Measurements from ENCODE around the gene ANTKMT.
"Not testable (repeated sequence)": the region's sequence is repeated elsewhere in the genome, so short reads cannot be mapped to it uniquely, and the experiment has no call there.

Gene ANTKMT

DNA sequence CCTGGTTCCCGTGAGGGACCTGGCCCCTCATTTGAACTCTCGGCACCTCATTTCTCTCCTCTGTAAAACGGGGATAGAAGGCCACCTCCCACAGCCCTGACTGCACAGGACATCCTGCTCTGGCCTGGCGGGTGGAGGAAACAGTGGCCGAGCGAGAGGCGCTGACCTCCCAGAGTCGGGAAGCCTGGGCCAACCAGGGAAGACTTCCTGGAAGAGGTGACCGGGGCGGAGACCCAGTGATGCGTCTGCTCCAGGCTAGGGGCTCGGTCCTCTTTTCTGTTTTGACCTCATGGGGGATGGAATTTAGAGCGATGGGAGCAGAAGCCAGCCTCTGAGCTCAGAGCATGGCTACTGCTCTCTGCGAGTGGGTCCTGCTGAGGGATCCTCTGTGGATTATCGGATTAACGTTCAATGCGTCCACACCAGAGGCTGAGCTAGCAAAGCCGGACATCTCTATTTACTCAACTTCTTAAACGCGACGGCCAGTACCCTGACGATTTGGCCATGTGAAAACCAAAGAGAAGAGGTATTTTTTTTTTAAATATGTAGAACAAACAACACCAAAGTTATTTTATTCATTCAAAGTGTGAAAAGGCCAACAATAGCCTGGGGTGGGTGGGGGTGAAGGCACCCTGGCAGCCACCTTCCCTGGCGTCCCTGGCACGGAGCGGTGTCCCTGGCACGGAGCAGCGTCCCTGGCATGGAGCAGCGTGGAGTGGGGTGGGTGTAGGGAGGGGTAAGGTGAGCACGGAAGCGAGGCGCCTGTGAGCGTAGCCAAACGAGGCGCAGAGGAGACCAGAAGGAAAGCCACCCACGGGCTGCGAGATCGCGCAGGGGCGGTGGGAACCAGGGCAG, 30.4 kb downstream of the ANTKMT start:
- no peak overlapping the region for H3K4me3 ChIP-seq (ENCODE audit: low read depth, low read length)
- no peak for DNase-seq (ENCODE audit: low read depth)
- TF ChIP-seq, protein P1, sequence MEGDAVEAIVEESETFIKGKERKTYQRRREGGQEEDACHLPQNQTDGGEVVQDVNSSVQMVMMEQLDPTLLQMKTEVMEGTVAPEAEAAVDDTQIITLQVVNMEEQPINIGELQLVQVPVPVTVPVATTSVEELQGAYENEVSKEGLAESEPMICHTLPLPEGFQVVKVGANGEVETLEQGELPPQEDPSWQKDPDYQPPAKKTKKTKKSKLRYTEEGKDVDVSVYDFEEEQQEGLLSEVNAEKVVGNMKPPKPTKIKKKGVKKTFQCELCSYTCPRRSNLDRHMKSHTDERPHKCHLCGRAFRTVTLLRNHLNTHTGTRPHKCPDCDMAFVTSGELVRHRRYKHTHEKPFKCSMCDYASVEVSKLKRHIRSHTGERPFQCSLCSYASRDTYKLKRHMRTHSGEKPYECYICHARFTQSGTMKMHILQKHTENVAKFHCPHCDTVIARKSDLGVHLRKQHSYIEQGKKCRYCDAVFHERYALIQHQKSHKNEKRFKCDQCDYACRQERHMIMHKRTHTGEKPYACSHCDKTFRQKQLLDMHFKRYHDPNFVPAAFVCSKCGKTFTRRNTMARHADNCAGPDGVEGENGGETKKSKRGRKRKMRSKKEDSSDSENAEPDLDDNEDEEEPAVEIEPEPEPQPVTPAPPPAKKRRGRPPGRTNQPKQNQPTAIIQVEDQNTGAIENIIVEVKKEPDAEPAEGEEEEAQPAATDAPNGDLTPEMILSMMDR (IDR thresholded peaks at IDR 0.05; ENCODE audit: control insufficient read depth, extremely low read depth, insufficient read depth) = no peak

DNA sequence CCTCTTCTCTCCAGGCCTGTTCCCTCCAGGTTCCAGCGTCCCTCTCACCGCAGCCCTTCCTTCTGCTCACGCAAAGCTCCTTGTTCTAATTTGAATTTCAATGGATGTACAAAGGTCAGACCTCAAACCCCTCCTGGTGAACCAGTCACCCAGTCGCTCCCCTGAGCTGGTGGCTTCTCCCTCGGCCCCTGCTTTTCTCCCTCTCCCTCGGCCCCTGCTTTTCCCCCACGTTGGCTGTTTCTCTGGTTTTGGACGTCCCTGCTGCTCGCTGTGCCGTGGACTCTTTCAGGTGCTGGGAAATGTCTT, 31.0 kb downstream of the ANTKMT start:
- TF ChIP-seq, protein P1 (IDR thresholded peaks at IDR 0.05; ENCODE audit: control insufficient read depth, extremely low read depth, insufficient read depth) = no peak
- no peak for DNase-seq (ENCODE audit: low read depth)

DNA sequence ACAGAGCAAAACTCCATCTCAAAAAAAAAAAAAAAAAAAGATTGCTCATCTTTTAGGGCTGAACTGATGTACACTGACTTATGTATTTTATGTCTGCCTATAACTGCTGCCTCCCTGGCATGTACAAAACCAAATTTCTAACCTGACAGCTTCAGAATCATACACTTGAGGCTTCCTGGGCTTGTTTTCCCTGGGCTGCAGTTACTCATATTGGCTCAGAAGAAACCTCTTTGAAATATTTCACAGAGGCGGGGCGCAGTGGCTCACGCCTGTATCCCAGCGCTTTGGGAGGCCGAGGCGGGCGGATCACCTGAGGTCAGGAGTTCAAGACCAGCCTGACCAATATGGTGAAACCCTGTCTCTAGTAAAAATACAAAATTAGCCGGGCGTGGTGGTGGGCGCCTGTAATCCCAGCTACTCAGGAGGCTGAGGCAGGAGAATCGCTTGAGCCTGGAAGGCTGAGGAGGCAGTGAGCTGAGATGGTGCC, 33.2 kb downstream of the ANTKMT start:
- DNase-seq (ENCODE audit: low read depth); H3K4me3 ChIP-seq (ENCODE audit: low read depth, low read length): not testable (repeated sequence)

More for the DNA sequence above, 31.0 kb downstream of the ANTKMT start:
- H3K4me3 ChIP-seq (ENCODE audit: low read depth, low read length) = no peak overlapping the region

DNA sequence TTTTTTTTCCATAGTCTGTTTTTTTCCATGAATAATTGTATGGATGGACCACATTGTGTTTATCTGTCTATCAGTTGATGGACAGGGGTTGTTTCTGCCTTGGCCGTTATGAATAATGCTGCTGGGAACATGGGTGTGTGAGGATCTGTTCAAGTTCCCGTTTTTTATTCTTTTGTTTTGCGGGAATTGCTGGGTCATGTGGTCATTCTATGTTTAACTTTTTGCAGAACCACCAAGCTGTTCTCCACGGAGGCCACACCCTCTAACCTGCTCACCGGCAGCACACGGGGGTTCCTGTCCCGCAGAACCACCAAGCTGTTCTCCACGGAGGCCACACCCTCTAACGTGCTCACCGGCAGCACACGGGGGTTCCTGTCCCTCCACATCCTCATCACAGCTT, 33.7 kb downstream of the ANTKMT start:
- TF ChIP-seq, protein P1 (IDR thresholded peaks at IDR 0.05; ENCODE audit: control insufficient read depth, extremely low read depth, insufficient read depth) = no peak
- no peak for DNase-seq (ENCODE audit: low read depth)
- H3K4me3 ChIP-seq (ENCODE audit: low read depth, low read length) = no peak overlapping the region

DNA sequence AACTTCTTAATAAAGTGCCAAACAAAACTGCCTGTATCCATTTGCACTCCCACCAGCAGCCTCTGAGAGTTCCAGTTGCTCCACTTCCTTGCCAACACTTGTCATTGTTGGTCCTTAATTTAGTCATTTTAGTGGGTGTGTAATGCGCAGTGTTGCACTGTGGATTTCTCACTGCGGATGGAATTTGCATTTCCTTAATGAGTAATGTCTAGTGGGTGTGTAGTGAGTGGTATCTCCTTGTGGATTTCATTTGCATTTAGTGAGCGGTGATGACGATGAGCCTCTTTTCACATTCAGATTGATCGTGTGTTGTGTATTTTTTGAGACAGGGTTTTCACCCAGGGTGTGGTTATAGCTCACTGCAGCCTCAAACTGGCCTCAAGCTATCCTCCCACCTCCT, 35.5 kb downstream of the ANTKMT start:
- no peak overlapping the region for H3K4me3 ChIP-seq (ENCODE audit: low read depth, low read length)
- DNase-seq (ENCODE audit: low read depth) = no peak
- TF ChIP-seq, protein P1 (IDR thresholded peaks at IDR 0.05; ENCODE audit: control insufficient read depth, extremely low read depth, insufficient read depth) = no peak

DNA sequence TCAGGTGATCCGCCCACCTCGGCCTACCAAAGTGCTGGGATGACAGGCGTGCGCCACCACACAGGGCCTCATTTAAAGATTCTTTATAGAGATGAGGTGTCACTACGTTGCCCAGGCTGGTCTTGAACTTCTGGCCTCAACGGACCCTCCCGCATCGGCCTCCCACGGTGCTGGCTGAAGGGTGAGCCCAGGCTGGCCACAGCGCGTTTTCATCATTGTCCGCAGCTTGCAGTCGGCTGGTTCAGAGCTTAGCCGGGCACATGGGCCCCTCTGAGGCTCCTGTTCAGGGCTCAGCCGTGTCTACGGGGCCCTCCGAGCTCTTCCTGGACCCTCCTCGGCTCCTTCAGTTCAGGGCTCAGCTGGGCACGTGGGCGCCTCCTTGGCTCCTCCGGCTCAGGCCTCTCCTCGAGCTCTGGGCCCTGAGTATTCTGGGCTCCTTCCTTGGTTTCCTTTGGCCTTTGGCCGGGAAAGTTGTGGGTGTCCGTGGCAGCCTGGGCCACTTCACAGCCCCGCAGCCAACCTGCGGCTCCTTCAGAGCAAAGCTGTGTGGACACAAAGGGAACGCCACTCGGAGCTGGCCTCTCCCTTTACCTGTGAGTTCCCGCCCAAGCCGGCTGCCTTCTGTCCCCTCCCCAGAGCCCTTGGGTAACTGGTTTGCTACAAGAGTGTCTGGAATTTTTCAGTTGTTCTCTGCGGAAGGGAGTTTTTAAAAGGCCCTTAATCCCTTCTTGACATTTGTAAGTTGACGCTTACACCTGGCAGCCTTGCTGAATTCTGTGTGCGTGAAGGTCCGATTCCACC, 38.4 kb downstream of the ANTKMT start:
- DNase-seq (ENCODE audit: low read depth) = no peak
- H3K4me3 ChIP-seq (ENCODE audit: low read depth, low read length) = no peak overlapping the region
- TF ChIP-seq, protein P1 (IDR thresholded peaks at IDR 0.05; ENCODE audit: control insufficient read depth, extremely low read depth, insufficient read depth) = no peak

DNA sequence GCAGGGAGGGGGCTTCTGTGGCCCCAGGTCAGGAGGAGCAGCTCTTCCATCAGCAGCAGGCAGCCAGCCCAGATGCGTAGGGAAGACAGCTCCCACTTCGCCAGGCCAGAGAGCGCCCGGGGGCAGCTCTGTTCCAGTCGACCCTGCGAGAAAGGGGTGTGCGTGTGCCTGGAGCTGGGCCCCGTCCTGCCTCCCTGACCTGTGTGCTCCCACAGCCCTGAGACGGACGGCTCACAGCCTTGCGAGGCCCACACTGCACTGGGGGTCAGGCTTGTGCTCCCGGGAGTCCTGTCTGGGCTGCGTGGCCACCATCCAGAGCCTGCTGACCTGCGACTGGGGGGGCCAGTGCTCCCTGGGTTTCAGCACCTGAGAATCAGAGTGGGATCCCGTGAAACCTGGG, 39.1 kb downstream of the ANTKMT start:
- H3K4me3 ChIP-seq (ENCODE audit: low read depth, low read length) = no peak overlapping the region
- TF ChIP-seq, protein P1 (IDR thresholded peaks at IDR 0.05; ENCODE audit: control insufficient read depth, extremely low read depth, insufficient read depth) = no peak
- DNase-seq (ENCODE audit: low read depth) = no peak

Measured in LNCaP clone FGC (cell line).